Psoas muscle (tissue), 7 donors: ENCODE measurements around the gene SPRYD7. TPM values are rescaled to one million over a fixed set of nuclear protein-coding genes. Genes with fewer than 3 reads are reported as not detected.

Experiments used
- polyA plus RNA-seq, 3 donors: library from polyadenylated mRNA; stranded (reverse); fragments of 200-250 nt; gene quantifications; one replicate each; pipeline ENCODE4 v1.2.3, GENCODE V29; 2013
- total RNA-seq, 4 donors: library from RNA; stranded (reverse); fragmentation: NEBNext Ultra II Directional in 2 of 4; extraction: Animal tissue kit (Norgen Biotek cat#: 25700) in 2 of 4; gene quantifications; one replicate each; pipeline versions ENCODE4 v1.2.1 to v1.2.4, GENCODE V29; 2021 to 2023
- donor health status: healthy with polysubstance abuse.
- donor health status: DM: no; HTN: no; CAD: no; lungs with moderate emphysema.
- donor health status: Bipolar disorder and iron deficiency.
- donor health status: healthy.
- donor health status: DM: no; HTN: no; CAD: no.
- donor health status: DM: no; HTN: no; CAD: no.
- donor health status: DM: yes; HTN: yes; CAD: no.

Gene SPRYD7
- total and polyA plus RNA-seq, 7 donors: 4.7 to 23.8 (median 14.7) TPM

Other genes starting within 250 kb of the SPRYD7 start
- gene EBPL, start 244.9 kb downstream of the SPRYD7 start, total RNA-seq: 10 to 100 TPM in 1 of 4 donors, 1 to 10 TPM in 3; 6.2 to 10.6 (median 8.4) TPM
- 1 to 10 TPM; 4.8 to 8.8 (median 7.0) TPM for gene EBPL, start 244.9 kb downstream of the SPRYD7 start, polyA plus RNA-seq
- gene KPNA3, start 143.7 kb downstream of the SPRYD7 start, total RNA-seq: 100 to 1,000 TPM; 127 to 157 (median 147) TPM
- 100 to 1,000 TPM in 1 of 3 donors, 10 to 100 TPM in 2; 32.3 to 114 (median 69.5) TPM for gene KPNA3, start 143.7 kb downstream of the SPRYD7 start, polyA plus RNA-seq
- 10 to 100 TPM; 14.8 to 25.9 (median 23.0) TPM for gene TRIM13, start 60.7 kb upstream of the SPRYD7 start, total RNA-seq
- 10 to 100 TPM; 14.7 to 20.6 (median 18.3) TPM for gene TRIM13, start 60.7 kb upstream of the SPRYD7 start, polyA plus RNA-seq
- gene KCNRG, start 79.1 kb upstream of the SPRYD7 start, total RNA-seq: under 1 TPM in 3 of 4 donors, not detected in 1; 0.46 to 0.73 (median 0.60) TPM
- gene KCNRG, start 79.1 kb upstream of the SPRYD7 start, polyA plus RNA-seq: under 1 TPM in 2 of 3 donors, not detected in 1; 0.31 to 0.66 TPM